Measurements from ENCODE around the gene SRSF4. TPM values are rescaled to one million over a fixed set of nuclear protein-coding genes. Genes with fewer than 3 reads are reported as not detected.

The SRSF4 gene
- total and polyA plus RNA-seq, 8 donors: 66.0 to 138 (median 120) TPM

- intact Hi-C loops (cut with DNase I): no loop called here
Observed at GRCh38 chr1:29124366-29125236, 57.1 kb downstream of the SRSF4 start.

GRCh38 chr1:29123887-29124365, 57.8 kb downstream of the SRSF4 start, which contains the start of gene TMEM200B:
TSS of gene TMEM200B (minus strand) at chr1:29123903. CDS start at chr1:29121828, 2,075 bp downstream.
- H3K27me3 ChIP-seq: peaks cover 29 to 79% of the 10 kb centered on the region in 2 donors
- peaks cover 0 to 2% of the 10 kb centered on the region in 2 donors for H3K36me3 ChIP-seq
- no peaks in the 10 kb centered on the region for H3K9me3 ChIP-seq
- peaks cover 19 to 43% of the 10 kb centered on the region in 2 donors for H3K4me1 ChIP-seq
- DNase-seq: peak in 1 of 4 donors; percentile 27
- intact Hi-C loops (cut with DNase I): no loop called here
- peak within 1 kb of the TSS; percentile 41 to 54 for H3K4me3 ChIP-seq
- peak within 1 kb of the TSS; percentile 58 to 91 for H3K27ac ChIP-seq
- no peak for TF ChIP-seq CTCF (IDR thresholded peaks at IDR 0.05)
- peak; percentile 33 for ATAC-seq

More at GRCh38 chr1:29124366-29125236, 57.1 kb downstream of the SRSF4 start:
- Histone ChIP-seq H3K9me3 (no peaks in the 10 kb centered on the region), H3K4me3 (peak overlapping the region; percentile 41 to 54), H3K4me1 (peaks cover 13 to 43% of the 10 kb centered on the region in 2 donors), H3K27ac (peak overlapping the region; percentile 58 to 91), H3K27me3 (peaks cover 29 to 79% of the 10 kb centered on the region in 2 donors), H3K36me3 (no peaks in the 10 kb centered on the region)
- DNase-seq: peak; percentile 67 to 95 (median 91)
- peak; percentile 69 for ATAC-seq
- TF ChIP-seq CTCF (IDR thresholded peaks at IDR 0.05): peak; percentile 53 to 60

GRCh38 chr1:29123053-29123886, 58.4 kb downstream of the SRSF4 start:
- H3K36me3 ChIP-seq: peaks cover 0 to 9% of the 10 kb centered on the region in 2 donors
- no peaks in the 10 kb centered on the region for H3K9me3 ChIP-seq
- H3K4me3 ChIP-seq: peak overlapping the region; percentile 34 to 54
- peaks cover 20 to 43% of the 10 kb centered on the region in 2 donors for H3K4me1 ChIP-seq
- ATAC-seq (peak; percentile 6), DNase-seq (peak in 2 of 4 donors; percentile 36 to 40)
- TF ChIP-seq CTCF (IDR thresholded peaks at IDR 0.05): no peak
- peak overlapping the region; percentile 58 to 91 for H3K27ac ChIP-seq
- intact Hi-C loops (cut with DNase I): no loop called here
- peaks cover 29 to 79% of the 10 kb centered on the region in 2 donors for H3K27me3 ChIP-seq

- DNase-seq: peak; percentile 32 to 80 (median 56)
- Histone ChIP-seq H3K27ac (peak overlapping the region; percentile 58 to 91), H3K4me1 (peaks cover 20 to 43% of the 10 kb centered on the region in 2 donors), H3K36me3 (peaks cover 0 to 15% of the 10 kb centered on the region in 2 donors), H3K27me3 (peaks cover 29 to 75% of the 10 kb centered on the region in 2 donors), H3K4me3 (peak overlapping the region; percentile 34 to 54), H3K9me3 (no peaks in the 10 kb centered on the region)
- intact Hi-C loops (cut with DNase I): no loop called here
- TF ChIP-seq CTCF (IDR thresholded peaks at IDR 0.05): no peak
- peak; percentile 41 for ATAC-seq
Observed at GRCh38 chr1:29122682-29123052, 59.0 kb downstream of the SRSF4 start.
